HEK293T (cell line): ENCODE results near the gene ABLIM2.

ENCODE experiments used
- BHLHE40 ChIP-seq: fragments of 450-650 bp; IDR thresholded peaks from 2 replicates; pipeline ENCODE4 v1.6.1; 2016; ENCODE audit warnings: mild to moderate bottlenecking, moderate library complexity, borderline replicate concordance
- ELF4 ChIP-seq: fragments of 450-650 bp; IDR thresholded peaks from 2 replicates; pipeline ENCODE4 v1.6.1; 2017; ENCODE audit warnings: antibody characterized with exemption
- FOXA1 ChIP-seq: fragments of 450-650 bp; IDR thresholded peaks from 2 replicates; pipeline ENCODE4 v1.6.1; 2016; ENCODE audit warnings: mild to moderate bottlenecking
- FOXK2 ChIP-seq: fragments of 450-650 bp; IDR thresholded peaks from 2 replicates; pipeline ENCODE4 v1.6.1; 2016; ENCODE audit warnings: mild to moderate bottlenecking
- FOXM1 ChIP-seq: fragments of 450-650 bp; IDR thresholded peaks from 2 replicates; pipeline ENCODE4 v1.6.1; 2017; ENCODE audit warnings: mild to moderate bottlenecking, borderline replicate concordance
- HDGF ChIP-seq: fragments of 450-650 bp; IDR thresholded peaks from 2 replicates; pipeline ENCODE4 v1.6.1; 2017; ENCODE audit warnings: antibody characterized with exemption, borderline replicate concordance
- SP1 ChIP-seq: fragments of 450-650 bp; IDR thresholded peaks from 2 replicates; pipeline ENCODE4 v1.6.1; 2017
- SUZ12 ChIP-seq: fragments of 450-650 bp; IDR thresholded peaks from 2 replicates; pipeline ENCODE4 v1.6.1; 2016; ENCODE audit warnings: mild to moderate bottlenecking
- TARDBP ChIP-seq: fragments of 450-650 bp; IDR thresholded peaks from 2 replicates; pipeline ENCODE4 v1.6.1; 2016
- ZNF384 ChIP-seq: fragments of 450-650 bp; IDR thresholded peaks from 2 replicates; pipeline ENCODE4 v1.6.1; 2016

DNA sequence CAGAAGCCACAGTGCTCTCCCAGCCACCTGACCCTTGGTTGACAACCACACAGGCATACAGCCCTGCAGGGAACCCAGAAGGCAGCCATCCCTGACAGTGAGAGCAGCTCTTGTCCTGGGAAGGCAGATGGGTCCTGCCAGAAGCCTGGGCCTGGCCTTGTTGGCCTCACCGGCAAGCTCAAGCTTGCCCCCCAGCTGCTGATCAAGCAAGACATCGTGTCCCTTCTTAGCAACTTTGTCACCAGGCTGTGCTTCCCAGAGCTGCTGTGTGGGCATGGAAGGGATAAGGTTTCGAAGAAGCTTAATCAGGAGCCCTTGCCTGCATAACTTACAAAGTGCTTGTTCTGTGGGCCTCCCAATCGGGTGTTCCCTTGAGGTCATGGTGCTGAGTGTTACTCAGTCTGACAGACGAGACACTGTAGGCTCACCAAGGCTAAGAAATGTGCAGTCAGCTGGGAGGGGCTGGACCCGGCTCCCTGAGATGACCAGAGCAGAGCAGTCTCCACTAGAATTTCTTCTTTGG lies 6.8 kb upstream of the ABLIM2 start:
- TF ChIP-seq FOXK2 (no peak), HDGF (no peak), SUZ12 (no peak), SP1 (no peak), TARDBP (no peak), FOXM1 (no peak), BHLHE40 (no peak), ELF4 (no peak), FOXA1 (no peak), ZNF384 (no peak)
